ENCODE measurements around the gene CDHR2. TPM values are rescaled to one million over a fixed set of nuclear protein-coding genes. Genes with fewer than 3 reads are reported as not detected.

Gene CDHR2
- total RNA-seq, 4 donors from 2014 or later, result 0.10 to 0.23 TPM; not detected in 2

- no peak overlapping the region for H3K27ac ChIP-seq
- TF ChIP-seq POLR2A (IDR thresholded peaks at IDR 0.05) (no peak), POLR2AphosphoS5 (IDR thresholded peaks at IDR 0.05) (no peak)
- peaks cover 51% of the 10 kb centered on the region for H3K36me3 ChIP-seq
- peaks cover 71% of the 10 kb centered on the region for H3K4me1 ChIP-seq
- no peak for DNase-seq (ENCODE audit: low spot score in 2 of 2)
- 79% methylated on average over 3 of the region's 28 CpGs for WGBS
- H3K27me3 ChIP-seq, result no peaks in the 10 kb centered on the region
- H3K4me3 ChIP-seq, result no peak overlapping the region
- H3K9me3 ChIP-seq, result no peaks in the 10 kb centered on the region
These were observed 17.1 kb upstream of the CDHR2 start for GRCh38 chr5:176531902-176532493.

DNA sequence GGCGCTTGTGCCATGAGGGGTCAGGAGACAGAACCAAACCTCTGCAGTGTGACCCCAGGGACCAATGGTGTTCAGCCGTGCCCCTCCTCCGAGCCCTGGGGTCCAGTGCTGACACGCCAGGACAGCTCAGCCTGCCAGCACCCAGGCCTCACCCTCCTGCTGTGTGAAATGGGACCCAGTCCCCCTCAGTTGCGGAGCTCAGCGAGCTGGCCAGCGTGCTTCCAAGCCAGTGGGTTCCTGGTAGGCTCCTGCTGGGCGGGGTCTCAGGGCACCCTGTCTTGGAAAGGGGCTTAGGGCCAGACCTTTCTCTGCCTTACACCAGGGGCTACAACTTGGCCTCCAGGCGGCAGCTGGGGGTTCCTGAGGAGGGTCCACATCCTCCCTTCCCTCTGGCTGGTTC is 16.3 kb upstream of the CDHR2 start:
- Histone ChIP-seq H3K9me3 (no peaks in the 10 kb centered on the region), H3K27ac (no peak overlapping the region), H3K4me1 (peaks cover 71% of the 10 kb centered on the region), H3K4me3 (no peak overlapping the region), H3K36me3 (peaks cover 43% of the 10 kb centered on the region), H3K27me3 (no peaks in the 10 kb centered on the region)
- 84% methylated on average over 7 of the region's 9 CpGs for WGBS
- no peak for TF ChIP-seq EP300 (IDR thresholded peaks at IDR 0.05)
- TF ChIP-seq, protein P1, sequence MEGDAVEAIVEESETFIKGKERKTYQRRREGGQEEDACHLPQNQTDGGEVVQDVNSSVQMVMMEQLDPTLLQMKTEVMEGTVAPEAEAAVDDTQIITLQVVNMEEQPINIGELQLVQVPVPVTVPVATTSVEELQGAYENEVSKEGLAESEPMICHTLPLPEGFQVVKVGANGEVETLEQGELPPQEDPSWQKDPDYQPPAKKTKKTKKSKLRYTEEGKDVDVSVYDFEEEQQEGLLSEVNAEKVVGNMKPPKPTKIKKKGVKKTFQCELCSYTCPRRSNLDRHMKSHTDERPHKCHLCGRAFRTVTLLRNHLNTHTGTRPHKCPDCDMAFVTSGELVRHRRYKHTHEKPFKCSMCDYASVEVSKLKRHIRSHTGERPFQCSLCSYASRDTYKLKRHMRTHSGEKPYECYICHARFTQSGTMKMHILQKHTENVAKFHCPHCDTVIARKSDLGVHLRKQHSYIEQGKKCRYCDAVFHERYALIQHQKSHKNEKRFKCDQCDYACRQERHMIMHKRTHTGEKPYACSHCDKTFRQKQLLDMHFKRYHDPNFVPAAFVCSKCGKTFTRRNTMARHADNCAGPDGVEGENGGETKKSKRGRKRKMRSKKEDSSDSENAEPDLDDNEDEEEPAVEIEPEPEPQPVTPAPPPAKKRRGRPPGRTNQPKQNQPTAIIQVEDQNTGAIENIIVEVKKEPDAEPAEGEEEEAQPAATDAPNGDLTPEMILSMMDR (IDR thresholded peaks at IDR 0.05), result no peak
- no peak for TF ChIP-seq POLR2A (IDR thresholded peaks at IDR 0.05)
- TF ChIP-seq POLR2AphosphoS5 (IDR thresholded peaks at IDR 0.05), result no peak
- DNase-seq (ENCODE audit: low spot score in 2 of 2), result no peak

- H3K9me3 ChIP-seq, result no peaks in the 10 kb centered on the region
- peaks cover 37% of the 10 kb centered on the region for H3K36me3 ChIP-seq
- WGBS, result 21% methylated on average over 8 of the region's 8 CpGs
- DNase-seq (ENCODE audit: low spot score in 2 of 2), result no peak
- no peaks in the 10 kb centered on the region for H3K27me3 ChIP-seq
- peaks cover 74% of the 10 kb centered on the region for H3K4me1 ChIP-seq
- H3K27ac ChIP-seq, result peak overlapping the region; percentile 95
- TF ChIP-seq, protein P1 (IDR thresholded peaks at IDR 0.05), result no peak
- TF ChIP-seq POLR2AphosphoS5 (IDR thresholded peaks at IDR 0.05) (no peak), EP300 (IDR thresholded peaks at IDR 0.05) (no peak), POLR2A (IDR thresholded peaks at IDR 0.05) (no peak)
- peak overlapping the region; percentile 76 for H3K4me3 ChIP-seq
These were observed 15.8 kb upstream of the CDHR2 start for GRCh38 chr5:176533390-176533789.

DNA sequence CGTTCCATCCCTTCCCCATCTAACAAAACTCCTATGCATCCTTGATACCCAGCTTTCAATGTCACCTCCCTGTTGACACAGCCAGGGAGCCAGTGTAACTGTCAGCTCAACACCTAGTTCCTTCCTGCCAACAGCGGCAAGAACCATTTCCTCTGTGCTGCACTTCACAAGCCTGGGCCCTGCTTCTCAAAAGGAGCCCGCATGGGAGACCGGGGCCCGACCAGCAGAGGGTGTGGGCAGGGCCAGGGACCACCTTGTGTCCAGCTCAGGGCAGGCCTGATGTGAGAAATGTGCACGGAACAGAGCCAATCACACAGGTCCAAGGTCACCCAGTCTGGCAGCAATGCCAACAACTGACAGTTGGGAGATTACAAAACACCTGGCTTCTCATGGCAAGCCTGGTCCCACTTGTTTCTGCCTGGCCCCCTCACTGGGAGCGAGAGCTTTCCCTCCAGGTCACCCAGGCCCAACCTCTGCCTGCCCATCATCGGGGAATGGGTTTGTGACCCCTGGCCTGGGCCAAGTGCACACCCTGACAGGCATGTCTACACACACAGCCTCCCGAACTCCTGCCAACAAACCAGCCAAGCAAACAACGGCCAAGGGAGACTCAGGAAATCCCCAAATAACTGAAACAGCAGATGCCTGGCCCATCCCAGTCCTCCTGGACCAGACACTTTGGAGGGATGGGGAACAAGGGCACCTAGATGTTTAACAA is 15.1 kb upstream of the CDHR2 start:
- no peak for DNase-seq (ENCODE audit: low spot score in 2 of 2)

GRCh38 chr5:176534640-176535039 is 14.5 kb upstream of the CDHR2 start:
- TF ChIP-seq EP300 (IDR thresholded peaks at IDR 0.05), result no peak
- TF ChIP-seq POLR2A (IDR thresholded peaks at IDR 0.05), result no peak
- TF ChIP-seq POLR2AphosphoS5 (IDR thresholded peaks at IDR 0.05), result no peak
- TF ChIP-seq, protein P1 (IDR thresholded peaks at IDR 0.05), result no peak
- Histone ChIP-seq H3K27ac (peak overlapping the region; percentile 95), H3K4me3 (peak overlapping the region; percentile 76), H3K9me3 (no peaks in the 10 kb centered on the region), H3K36me3 (peaks cover 25% of the 10 kb centered on the region), H3K27me3 (no peaks in the 10 kb centered on the region), H3K4me1 (peaks cover 70% of the 10 kb centered on the region)
- DNase-seq (ENCODE audit: low spot score in 2 of 2), result no peak
- WGBS, result no CpG with 5 or more reads among the region's 4 CpGs

More for the DNA sequence above, 15.1 kb upstream of the CDHR2 start:
- H3K4me1 ChIP-seq, result peaks cover 74% of the 10 kb centered on the region
- H3K27ac ChIP-seq, result peak overlapping the region; percentile 95
- no peaks in the 10 kb centered on the region for H3K9me3 ChIP-seq
- H3K27me3 ChIP-seq, result no peaks in the 10 kb centered on the region
- peak overlapping the region; percentile 76 for H3K4me3 ChIP-seq
- whole genome bisulfite sequencing, result 11% methylated on average over 6 of the region's 10 CpGs
- TF ChIP-seq, protein P1 (IDR thresholded peaks at IDR 0.05), result no peak
- TF ChIP-seq EP300 (IDR thresholded peaks at IDR 0.05) (no peak), POLR2AphosphoS5 (IDR thresholded peaks at IDR 0.05) (no peak), POLR2A (IDR thresholded peaks at IDR 0.05) (no peak)
- peaks cover 31% of the 10 kb centered on the region for H3K36me3 ChIP-seq

Data from suprapubic skin (tissue), 4 donors.